Measurements from ENCODE around the gene P2RY1.
"Not testable (repeated sequence)": the region's sequence is repeated elsewhere in the genome, so short reads cannot be mapped to it uniquely, and the experiment has no call there.

Gene P2RY1

DNA sequence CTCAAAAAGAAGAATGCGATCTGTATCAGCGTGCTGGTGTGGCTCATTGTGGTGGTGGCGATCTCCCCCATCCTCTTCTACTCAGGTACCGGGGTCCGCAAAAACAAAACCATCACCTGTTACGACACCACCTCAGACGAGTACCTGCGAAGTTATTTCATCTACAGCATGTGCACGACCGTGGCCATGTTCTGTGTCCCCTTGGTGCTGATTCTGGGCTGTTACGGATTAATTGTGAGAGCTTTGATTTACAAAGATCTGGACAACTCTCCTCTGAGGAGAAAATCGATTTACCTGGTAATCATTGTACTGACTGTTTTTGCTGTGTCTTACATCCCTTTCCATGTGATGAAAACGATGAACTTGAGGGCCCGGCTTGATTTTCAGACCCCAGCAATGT is 1.3 kb downstream of the P2RY1 start:
- DNase-seq (ENCODE audit: low read depth), result no peak

DNA sequence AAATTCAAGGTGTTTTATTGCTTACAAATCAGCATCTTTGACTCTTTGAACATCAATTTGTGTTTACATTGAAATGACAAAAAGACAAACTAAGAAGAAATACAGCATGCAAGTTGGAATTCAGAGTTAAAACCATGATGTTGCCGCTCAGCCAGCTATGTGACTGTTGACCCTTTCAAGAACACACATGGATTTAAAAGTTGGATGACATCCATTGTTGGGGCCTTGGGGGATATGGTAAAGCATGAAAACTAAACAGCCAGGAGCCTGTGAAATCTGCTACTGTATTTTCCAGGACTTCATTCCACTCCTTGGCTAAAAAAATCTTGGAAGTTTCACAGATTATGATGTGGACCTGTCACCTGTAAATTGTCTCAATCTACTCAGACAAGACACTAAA is 4.6 kb downstream of the P2RY1 start:
- DNase-seq (ENCODE audit: low read depth), result no peak

DNA sequence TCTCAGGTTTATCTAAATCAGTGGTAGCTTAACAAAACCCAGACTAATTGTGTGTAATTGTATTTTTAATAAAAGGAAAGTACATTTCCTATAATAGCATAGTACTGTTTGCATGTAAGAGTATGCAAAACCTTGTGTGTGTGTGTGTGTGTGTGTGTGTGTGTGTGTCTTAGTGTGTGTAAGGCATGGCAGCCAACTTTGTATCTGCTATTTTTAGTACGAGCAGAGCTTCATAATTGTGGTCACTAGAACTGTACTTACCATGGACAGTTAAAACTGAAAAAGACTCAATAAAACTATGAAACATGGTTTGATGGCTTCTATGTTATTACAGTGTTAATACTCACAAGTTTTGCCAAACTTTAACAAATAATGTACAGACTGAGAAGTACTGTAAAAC is 6.2 kb downstream of the P2RY1 start:
- DNase-seq (ENCODE audit: low read depth), result no peak

DNA sequence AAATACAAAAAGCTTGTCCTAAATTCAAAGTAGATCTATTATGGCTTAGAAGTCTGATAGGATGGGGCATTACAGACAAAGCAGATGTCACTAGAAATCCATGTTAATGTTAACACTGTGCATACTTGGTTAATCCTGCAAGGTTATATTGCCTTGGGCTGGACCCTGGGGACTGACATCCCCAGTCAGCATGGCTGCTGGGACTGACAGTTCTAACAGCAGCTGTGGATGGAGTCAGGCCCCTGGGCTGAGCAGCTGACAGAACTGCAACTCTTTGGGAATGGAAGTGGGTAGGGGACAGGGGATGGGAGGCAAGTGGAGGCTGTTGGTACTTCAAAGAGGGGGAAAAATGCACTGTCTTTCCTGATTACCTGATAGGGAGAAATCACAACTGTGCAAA is 7.5 kb downstream of the P2RY1 start:
- no peak for DNase-seq (ENCODE audit: low read depth)

DNA sequence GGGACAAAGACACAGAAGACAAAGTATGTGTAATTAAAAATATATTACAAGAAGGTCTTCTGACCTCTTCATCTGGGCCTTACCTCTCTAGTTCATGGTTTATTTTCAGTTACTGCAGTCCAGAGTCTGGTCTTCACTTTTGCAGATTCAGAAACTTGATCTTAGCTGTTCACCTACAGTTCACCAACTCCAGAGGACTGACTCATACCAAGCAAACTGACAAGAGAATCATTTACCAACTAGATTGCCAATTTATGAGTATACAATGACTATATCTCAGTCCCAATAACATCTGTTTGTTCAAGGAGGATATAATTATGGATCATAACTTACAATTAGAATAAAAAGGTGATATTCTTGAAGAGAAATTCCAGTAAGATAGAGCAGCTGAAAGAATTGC is 9.0 kb downstream of the P2RY1 start:
- no peak for DNase-seq (ENCODE audit: low read depth)

DNA sequence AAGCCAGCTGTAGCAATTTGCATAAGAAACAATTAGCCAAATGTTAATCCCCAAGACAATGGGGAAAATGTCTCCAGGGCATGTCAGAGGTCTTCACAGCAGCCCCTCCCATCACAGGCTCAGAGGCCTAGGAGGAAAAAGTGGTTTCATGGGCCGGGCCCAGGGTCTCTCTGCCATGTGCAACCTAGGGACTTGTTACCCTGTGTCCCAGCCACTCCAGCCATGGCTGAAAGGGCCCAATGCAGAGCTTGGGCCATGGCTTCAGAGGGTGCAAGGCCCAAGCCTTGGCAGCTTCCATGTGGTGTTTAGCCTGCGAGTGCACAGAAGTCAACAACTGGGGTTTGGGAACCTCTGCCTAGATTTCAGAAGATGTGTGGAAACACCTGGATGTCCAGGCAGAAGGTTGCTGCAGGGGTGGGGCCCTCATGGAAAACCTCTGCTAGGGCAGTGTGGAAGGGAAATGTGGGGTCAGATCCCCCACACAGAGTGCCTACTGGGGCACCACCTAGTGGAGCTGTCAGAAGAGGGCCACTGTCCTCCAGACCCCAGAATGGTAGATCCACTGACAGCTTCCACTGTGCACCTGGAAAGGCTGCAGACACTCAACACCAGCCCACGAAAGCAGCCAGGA is 11.8 kb downstream of the P2RY1 start:
- DNase-seq (ENCODE audit: low read depth), result not testable (repeated sequence)

DNA sequence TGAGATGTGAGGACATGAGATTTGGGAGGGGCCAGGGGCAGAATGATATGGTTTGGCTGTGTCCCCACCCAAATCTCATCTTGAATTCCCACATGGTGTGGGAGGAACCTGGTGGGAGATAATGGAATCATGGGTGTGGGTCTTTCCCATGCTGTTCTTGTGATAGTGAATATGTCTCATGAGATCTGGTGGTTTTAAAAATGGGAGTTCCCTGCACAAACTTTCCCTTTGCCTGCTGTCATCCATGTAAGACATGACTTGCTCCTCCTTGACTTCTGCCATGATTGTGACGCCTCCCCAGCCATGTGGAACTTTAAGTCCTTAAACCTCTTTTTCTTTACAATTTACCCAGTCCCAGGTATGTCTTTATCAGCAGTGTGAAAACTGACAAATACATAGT is 12.7 kb downstream of the P2RY1 start:
- DNase-seq (ENCODE audit: low read depth), result not testable (repeated sequence)

DNA sequence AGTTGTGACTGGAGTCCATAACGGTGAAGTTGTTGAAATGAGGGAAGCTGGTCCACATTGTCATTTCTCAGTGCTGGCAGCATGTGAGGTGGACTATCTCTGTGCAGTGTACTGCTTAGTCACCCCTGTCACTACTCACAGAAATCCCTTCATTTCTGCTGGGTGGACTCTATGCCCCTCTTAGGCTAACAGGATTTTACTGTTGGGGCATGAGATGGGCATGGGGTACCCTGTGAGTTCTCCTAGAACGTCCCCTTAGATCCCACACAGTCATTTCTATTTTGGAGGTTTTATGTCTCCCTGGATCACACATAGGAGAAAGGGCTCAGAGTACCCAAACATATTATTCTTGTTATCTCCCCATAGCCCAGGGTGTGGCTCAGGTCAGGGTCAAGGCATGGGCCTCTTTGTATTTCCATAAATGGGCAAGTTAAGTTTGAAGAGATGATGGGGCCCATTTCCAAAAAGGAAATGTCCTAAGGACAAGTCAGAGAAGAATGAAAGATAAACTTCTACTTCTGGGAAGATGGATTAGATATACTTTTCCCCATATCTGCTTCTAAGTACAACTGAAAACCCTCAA is 15.2 kb downstream of the P2RY1 start:
- no peak for DNase-seq (ENCODE audit: low read depth)

DNA sequence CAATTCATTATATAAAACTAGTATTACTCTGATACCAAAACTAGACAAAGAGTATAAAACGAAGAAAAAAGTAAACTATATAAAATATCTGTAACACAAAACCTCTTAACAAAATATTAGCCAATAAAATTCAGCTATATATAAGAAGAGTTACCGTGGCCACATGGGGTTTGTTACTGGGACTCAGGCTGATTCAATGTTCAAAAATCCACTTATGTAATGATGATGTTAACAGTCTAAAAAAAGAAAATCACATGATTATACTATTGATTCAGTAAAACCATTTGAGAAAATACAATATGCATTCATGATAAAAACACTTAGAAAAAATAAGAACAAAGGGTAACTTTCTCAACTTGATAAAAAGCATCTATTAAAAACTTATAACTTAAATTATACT is 18.3 kb downstream of the P2RY1 start:
- no peak for DNase-seq (ENCODE audit: low read depth)

DNA sequence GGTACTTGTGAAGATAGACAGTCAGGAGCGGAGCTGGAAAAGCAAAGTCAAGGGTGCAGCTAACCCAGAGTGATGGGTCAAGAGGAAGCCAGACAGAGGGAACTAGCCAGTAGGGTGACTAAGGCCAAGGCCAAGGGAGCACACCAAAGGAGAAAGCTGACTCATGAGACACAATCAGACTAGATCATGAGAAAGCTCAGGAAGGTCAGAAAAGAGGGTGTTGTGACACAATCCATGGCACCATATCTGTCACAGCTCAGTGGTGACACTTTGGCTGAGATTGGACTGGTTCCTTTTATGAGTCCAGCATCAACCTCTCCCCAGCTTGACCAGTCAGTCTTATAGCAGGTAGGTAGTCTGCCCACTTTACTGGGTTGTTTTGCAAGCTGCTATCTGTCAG is 22.2 kb downstream of the P2RY1 start:
- no peak for DNase-seq (ENCODE audit: low read depth)

DNA sequence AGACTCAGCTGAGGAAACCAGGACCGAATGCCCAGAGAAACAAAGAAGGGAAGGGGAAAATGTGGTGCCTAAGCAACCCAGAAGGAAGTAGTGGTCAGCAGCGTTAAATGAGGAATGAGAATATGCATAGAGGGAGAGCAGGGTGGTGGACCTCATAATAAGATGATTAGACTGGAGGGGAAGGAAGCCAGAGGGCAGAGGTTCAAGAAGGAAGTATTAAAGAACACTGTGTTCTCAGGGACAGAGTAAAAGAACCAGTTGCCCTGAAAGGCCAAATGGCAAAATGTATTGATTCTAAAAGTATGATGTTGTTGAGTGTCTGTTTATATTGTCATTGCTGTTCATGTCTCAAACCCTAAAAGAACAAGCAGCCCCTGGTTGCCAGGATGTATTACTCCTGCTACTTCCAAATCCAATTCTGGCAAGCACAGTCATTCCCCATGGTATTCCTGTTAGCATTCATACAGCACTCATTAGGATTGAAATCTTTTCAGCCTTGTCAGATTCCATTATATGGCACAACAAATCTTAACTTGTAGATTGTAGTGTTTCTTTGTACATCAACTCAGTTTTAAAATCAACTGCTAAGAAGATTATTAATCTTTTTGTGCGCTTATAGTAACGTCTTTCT is 23.4 kb downstream of the P2RY1 start:
- no peak for DNase-seq (ENCODE audit: low read depth)

DNA sequence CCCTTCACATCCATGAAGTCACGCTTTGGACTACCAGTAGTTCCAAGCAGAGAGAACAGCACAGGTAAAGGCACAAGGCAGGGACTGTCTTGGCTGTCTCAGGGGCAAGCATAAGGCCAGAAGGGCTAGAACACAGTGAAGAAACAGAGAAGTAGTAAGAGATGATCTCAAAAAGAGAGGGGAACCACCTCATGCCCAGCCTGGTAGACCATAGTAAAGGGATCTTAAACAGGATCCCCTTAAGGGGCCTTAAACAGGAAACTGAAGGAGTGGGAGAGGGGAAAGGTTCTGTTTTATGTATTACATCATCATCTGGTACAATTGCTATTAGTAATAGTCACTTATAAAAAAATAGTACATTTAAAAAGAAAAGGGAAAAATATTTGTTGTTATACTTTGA is 25.8 kb downstream of the P2RY1 start:
- no peak for DNase-seq (ENCODE audit: low read depth)

DNA sequence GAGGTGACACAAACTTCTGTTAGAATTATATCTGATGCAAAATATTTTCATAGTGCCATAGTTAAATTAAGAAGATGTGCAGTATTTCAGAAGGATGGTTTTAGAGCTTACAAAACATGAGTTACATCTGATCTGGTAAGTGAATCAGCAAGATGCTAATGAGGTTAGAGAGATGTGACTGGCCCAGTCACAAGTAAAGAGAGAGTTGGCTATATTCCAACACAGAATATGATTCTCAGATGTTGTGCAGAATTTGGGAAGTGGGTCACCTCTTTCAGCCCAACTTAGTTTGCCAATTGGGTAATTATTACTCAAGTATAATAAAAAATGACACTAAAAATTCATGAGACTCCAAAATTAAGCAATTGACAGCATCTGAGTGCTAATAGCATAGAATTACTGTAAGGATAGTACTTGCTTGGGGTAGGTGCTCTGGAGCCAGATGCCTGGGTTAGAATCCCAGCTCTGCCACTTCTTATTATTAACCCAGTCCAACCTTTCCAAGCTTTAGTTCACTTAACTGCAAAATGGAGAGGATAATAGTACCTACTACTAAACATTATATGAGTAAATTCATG is 30.8 kb downstream of the P2RY1 start:
- DNase-seq (ENCODE audit: low read depth), result no peak

DNA sequence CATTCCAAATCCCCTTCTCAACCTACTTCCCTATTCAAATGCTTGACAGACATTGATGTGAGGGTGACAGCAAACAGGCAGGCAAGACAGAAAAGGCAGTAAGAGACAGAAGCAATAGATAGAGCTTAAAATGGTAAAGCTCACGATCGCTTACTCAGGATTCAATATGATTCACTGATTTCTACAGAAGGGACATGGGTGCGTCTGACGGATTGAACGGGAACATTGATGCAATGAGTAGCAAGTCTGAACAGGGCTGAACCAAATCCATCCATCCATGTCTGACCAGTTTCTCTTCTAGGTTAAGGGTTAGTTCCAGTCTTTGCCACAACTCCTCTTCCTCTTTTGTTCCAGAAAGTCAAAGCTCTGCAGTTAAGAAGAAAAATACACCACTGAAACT is 35.1 kb downstream of the P2RY1 start:
- DNase-seq (ENCODE audit: low read depth), result no peak

DNA sequence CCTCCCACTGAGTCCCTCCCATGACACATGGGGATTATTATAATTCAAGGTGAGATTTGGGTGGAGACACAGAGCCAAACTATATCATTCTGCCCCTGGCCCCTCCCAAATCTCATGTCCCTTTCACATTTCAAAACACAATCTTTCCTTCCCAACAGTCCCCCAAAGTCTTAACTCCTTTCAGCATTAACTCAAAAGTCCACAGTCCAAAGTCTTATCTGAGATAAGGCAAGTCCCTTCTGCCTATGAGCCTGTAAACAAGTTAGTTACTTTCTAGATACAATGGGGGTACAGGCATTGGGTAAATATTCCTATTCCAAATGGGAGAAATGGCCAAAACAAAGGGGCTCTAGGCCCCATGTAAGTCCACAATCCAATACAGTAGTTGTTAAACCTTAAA is 38.4 kb downstream of the P2RY1 start:
- DNase-seq (ENCODE audit: low read depth), result not testable (repeated sequence)

DNA sequence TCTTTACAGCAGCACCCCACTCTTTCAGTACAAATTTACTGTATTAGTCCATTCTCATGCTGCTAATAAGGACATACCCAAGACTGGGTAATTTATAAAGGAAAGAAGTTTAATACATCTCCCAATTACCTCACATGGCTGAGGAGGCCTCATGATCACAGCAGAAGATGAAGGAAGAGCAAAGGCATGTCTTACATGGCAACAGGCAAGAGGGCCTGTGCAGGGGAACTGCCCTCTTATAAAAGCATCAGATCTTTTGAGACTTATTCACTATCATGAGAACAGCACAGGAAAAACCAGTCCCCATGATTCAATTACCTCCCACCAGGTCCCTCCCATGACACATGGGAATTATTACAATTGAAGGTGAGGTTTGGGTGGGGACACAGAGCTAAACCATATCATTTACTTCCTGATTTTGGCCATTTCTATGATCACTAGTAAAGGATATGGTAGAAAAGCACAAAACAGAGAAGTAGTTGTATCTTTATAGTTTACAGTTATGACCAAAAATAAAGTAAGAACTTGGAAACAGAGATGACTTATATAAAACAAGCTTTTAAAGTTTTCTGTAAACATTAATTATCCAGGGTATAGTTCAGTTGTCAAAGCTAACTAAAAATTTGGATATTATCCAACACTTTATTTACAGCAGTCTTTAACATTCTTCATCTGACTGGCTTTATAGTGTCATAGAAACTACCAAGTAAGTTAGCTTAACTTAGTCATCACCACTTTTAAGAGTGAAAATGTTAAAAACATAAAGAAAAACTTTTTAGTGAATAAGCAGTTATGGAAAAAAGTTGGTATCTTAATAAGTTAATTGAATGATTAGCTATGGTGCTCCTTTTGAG is 40.2 kb downstream of the P2RY1 start:
- DNase-seq (ENCODE audit: low read depth), result no peak

DNA sequence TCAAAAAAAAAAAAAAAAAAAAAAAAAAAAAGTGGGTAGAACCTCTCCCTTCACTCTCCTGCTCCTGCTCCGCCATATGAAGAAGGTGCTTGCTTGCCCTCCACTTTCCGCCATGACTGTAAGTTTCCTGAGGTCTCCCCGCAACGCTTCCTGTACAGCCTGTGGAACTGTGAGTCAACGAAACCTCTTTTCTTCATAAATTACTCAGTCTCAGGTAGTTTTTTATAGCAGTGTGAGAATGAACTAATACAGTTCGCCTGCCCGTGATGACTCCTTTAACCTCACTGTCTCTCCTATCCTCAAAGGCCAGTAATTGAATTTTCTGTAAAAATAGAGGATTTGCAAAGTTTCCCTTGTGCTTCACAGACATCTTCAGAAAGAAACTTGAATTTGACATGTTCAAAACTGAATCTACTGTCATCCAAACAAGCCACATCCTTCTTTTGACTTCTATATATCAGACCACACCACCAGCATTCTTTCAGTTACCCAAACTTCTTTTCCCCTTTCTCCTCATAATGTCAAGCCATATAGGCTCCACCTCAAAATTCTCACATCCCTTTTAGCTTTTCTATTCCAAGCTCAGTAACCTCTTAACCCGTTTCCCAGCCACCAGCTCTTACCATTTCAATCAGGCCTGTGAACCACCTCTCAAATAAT is 44.3 kb downstream of the P2RY1 start:
- no peak for DNase-seq (ENCODE audit: low read depth)

DNA sequence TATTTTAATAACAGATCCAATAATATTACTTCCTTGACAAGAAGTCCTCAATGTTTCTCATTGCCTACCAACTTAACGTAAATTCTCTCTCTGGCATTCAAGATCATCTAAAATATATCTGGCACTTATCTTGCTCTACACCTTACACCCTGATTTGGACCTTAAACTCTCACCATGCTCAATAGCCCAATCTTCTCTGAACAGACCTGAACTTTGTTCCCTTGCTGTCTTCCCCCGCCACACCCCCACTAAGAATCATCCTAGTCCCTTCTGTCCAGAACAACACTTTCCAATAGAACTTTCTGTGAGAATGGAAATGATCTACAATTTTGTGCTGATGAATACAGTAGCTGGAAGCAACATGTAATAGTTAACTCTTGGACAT is 44.9 kb downstream of the P2RY1 start:
- DNase-seq (ENCODE audit: low read depth), result no peak

DNA sequence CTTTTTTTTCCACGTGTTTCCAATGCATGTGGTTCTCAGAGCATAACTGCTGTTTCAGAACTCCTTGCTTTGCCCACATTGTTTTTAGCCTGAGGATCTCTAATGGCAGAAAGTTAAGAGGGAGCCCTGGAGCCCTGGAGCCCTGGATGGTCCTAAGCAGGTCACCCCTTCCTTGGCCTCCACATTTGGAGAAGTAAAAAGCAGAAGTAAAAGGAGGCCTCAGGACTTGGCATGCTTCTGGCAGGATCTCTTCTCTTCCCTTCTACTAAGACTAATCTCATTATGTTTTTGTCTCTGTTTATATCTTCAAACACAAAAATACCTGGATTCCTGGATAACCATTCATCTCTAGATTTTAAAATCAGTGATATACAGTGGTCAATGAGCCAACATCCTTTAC is 50.1 kb downstream of the P2RY1 start:
- no peak for DNase-seq (ENCODE audit: low read depth)

Measured in GM04504 (cell line).